GM21526 (cell line): ENCODE data around the gene DDA1.

Source experiments
- ATAC-seq: cut with Tn5 transposase; IDR thresholded peaks from one replicate; pipeline ENCODE4 v1.9.1; 2021; ENCODE audit warnings: moderate library complexity; ENCODE audit not compliant: unreplicated experiment, low FRiP score

Gene DDA1

GRCh38 chr19:17309965-17310461 is 650 bp downstream of the DDA1 start:
- ATAC-seq = no peak

GRCh38 chr19:17311455-17312188 is 2.3 kb downstream of the DDA1 start:
- no peak for ATAC-seq

- no peak for ATAC-seq
Measured at GRCh38 chr19:17312189-17313113, 3.1 kb downstream of the DDA1 start.

DNA sequence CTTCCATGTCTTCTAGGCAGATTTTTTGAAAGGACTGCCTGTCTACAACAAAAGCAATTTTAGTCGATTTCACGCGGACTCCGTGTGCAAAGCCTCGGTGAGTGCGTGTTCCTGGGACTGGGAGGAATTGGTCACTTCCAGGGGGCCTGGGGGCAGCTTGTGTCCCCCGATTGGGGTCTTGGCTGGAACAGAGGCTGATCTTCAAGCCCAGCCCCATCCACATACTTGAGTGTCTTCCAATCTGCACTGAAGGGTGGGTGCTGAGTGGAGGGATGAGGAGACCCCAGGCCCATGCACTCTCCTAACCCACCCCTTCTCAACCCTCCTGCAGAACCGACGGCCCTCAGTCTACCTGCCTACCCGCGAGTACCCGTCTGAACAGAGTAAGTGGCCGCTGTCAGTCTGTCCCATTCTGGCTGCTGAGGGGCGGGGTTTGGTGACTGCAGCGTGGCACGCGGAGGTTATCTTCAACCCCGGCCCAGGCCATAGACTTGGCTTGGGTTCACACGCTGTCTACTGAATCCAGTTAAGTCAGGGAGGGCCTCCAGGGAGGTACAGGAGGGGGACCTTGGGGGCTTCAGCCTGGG is 4.7 kb downstream of the DDA1 start:
- ATAC-seq = no peak

DNA sequence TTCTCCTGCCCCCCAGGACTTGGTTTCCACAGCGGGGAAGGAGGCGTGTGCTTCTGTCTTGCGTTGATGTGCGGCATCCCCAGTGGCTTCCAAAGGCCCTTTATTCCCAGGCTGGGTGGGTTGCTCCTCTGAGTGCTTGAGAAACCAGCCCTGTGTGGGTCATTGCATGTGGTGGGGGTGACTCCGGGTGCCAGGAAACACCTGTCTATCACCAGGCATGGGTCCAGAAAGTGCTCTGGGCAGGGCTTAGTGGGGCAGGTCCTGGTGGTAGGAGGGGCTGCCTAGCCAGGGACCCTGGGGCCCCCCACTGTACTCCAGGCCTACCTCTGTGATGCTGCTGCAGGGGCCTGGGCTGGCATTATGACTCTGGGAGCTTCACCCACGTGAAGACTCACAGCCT is 9.6 kb downstream of the DDA1 start:
- no peak for ATAC-seq

DNA sequence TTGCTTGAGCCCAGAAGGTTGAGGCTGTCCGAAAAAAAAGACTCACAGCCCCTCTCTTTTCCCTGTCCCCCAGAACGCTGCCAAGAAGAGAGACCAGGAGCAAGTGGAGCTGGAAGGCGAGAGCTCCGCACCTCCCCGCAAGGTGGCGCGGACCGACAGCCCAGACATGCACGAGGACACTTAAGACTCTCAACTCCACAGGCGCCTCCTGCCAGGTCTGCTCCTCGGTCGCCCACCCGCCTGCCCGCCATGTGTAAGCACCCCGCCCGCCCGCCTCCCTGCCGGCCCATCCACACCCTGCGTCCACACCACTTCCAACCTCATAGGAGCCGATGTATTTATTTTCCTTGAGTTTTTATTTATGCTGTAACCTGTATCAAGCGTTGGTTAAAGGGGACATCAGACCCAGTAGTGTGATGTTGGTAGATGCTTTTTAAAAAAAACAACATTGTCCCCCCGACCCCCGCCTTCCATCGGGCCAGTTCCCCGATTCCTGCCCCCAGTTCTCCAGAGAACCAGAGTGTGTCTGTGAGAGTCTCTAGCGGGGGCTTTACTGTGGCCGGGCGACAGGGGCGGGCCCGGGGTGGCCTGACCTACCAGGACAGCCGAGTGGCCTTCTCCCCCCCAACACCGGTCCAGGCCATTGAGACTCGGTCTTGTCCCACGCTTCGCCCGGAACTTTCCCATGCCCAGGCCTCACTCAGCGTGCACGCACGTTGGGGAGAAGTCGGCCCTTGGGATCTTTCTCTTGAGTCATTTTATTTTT is 10.3 kb downstream of the DDA1 start:
- no peak for ATAC-seq

GRCh38 chr19:17320435-17320834 is 11.1 kb downstream of the DDA1 start:
- ATAC-seq = no peak

- no peak for ATAC-seq
Measured at GRCh38 chr19:17321655-17322489, 12.5 kb downstream of the DDA1 start.

GRCh38 chr19:17322854-17323253 is 13.5 kb downstream of the DDA1 start:
- no peak for ATAC-seq

DNA sequence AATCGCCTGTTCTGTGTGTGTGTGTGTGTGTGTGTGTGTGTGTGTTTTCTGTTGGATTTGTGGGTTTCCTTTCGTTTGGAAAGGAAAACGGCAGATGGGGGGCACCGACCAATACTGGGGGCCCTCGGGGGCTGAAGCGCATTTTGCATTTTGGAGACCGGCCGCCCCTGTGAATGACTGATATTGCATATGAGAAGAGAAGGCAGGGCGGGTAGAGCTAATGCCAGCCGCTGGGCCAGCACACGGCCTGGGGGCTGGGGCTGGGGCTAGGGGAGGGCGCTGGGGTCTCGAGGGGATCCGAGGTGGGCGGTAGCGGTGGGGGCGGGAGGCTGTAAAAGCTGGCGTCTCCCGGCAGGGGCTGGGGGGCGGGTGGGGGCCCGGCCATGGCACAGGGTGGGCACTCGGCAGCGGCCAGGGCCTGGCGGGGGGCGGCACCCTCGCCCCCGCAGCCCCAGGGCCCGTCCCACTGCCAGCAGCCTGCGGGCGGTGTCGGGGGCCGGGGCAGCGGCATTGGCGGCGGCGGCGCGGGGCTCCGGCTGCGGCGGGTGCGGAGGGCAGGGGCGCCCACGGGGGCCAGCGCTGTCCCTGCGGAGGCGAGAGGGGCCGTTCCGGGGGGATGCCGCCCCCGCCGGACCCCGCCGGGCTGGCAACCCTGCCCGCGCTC is 14.1 kb downstream of the DDA1 start:
- no peak for ATAC-seq

DNA sequence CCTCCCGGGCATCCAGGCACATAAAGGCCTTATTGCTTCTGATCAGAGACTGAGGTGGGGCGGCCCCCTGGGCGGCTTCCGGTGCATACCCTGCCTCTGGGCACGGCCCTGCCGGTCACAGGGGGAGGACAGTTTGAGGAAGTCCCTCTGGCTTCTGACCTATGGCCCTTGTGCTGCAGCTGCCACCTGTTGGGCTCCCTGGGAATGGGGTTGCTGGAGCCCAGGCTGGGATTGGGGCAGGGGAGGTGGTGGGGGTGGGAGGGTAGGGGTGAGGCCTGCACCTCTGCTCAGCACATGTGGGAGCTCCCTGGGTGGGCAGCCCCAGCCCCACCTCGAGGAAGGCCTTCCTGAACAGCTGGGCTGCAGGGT is 14.6 kb downstream of the DDA1 start:
- ATAC-seq = no peak

GRCh38 chr19:17324357-17325114 is 15.2 kb downstream of the DDA1 start:
- ATAC-seq = no peak

DNA sequence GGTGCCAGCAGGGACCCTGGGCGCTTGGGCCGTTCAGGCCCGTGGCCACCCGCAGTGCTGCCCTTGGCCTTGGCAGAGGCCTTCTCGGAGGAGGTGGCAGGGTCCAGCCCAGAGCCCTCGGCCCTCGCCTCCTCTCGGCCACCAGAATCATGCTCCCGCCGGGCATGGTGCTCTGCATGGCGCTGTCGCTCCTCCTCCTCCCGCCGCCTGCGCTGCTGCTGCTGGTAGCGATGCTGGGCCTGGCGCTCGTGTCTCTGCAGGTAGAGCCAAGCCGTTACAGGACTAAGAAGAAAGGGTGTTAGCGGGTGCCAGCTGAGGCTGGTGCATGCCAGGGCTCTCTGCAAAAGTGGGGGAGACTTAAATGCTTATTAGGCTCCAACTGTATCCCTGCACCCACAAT is 15.8 kb downstream of the DDA1 start:
- ATAC-seq = no peak

DNA sequence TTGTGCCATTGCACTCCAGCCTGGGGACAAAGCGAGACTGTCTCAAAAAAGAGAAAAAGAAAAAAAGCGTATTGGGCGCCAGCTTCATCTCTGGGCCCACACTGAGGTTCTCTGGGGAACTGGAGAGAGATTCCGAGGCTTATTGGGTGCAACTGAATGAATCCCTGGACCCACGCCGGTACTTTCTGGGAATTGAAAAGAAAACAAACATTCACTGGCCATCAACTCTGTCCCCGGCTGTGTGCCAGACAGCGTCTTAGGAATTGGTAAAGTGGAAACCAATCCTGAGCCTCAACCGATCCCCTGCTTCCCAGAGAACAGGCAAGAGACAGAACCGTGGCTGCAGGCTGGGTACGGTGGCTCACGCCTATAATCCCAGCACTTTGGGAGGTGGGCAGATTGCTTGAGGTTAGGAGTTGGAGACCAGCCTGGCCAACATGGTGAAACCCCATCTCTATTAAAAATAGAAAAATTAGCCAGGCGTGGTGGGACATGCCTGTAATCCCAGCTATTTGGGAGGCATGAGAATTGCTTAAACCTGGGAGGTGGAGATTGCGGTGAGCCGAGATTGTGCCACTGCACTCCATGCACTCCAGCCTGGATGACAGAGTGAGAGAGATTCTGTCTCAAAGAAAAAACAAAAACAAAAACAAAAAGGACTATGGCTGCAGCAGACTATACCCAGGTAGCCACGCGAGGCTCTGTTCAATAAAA is 16.7 kb downstream of the DDA1 start:
- no peak for ATAC-seq

- ATAC-seq = no peak
Measured at GRCh38 chr19:17326595-17326966, 17.2 kb downstream of the DDA1 start.

GRCh38 chr19:17327068-17327653 is 17.8 kb downstream of the DDA1 start:
- no peak for ATAC-seq

DNA sequence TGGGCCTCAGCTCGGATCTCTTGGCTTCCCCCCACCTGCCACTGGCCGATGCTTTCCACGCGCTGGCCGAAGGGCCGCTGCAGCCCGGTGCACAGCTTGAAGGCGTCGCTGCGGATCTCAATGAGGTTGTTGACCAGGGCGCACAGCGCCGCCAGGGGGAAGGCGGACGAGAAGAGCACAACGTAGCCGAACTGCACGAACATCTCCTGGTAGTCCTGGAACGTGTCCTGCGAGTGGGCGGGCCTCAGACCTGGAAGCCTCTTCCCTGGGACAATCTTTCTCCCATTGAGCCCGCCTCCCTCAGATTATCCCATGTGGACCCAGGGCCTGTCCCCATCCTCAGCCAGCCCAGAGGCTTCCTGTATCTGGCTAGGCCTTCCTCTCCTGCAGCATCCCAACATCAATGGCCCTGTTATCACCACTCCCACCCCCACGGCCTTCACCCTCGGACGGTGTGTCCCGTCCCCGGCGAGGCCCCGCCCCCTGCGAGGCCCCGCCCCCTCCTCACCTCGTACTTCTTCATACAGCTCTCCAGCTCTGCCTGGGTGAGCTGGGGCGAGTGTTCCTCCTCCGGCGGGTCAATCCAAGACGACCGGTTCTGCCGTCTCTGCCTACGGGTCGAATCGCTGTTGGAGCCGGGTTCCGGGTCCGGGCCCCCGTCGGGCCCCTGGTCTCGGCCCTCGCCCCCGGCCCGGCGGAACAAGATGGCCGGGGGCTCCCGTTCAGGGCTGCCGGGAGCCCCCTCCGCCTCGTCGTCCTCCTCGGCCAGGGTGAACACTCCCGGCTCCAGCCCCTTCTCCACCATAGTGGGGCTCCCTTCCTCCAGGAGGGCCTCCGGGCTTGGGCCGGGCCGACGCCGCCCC is 18.5 kb downstream of the DDA1 start:
- ATAC-seq = no peak
